SK-N-SH (cell line): ENCODE data around the gene RPS6KA1. TPM values are rescaled to one million over a fixed set of nuclear protein-coding genes. Genes with fewer than 3 reads are reported as not detected.

Experiments used
- CTCF ChIA-PET: fragments of 300-600, 350-600 bp; formaldehyde crosslinking; extraction: SDS; loops from one replicate; lab custom pipeline; 2021; lab: Yijun Ruan, JAX
- POLR2A ChIA-PET: fragments of 350-600 bp; sonication (Branson Sonifier 250); formaldehyde crosslinking; extraction: SDS; loops from one replicate; lab custom pipeline; 2020; ENCODE audit warnings: antibody characterized with exemption, inconsistent platforms; lab: Yijun Ruan, JAX
- DNase-seq: peaks from one replicate; pipeline ENCODE4 v3.0.0; 2012
- H2AFZ ChIP-seq: fragments of 200-600 bp; sonication (generic); 2 replicates; pipeline ENCODE4 v1.8.1; 2016; ENCODE audit warnings: antibody characterized with exemption, mild to moderate bottlenecking, low read depth
- H3F3A ChIP-seq: fragments of 200-600 bp; sonication (generic); replicated peaks from 2 replicates; pipeline ENCODE3; 2016; ENCODE audit warnings: antibody characterized with exemption, mild to moderate bottlenecking; ENCODE audit not compliant: insufficient read depth
- H3K27ac ChIP-seq, 2 experiments: fragments of 200-500 bp in 1 of 2; fragments of 200-600 bp in 1 of 2; sonication (Bioruptor generic) in 1 of 2; sonication (generic), shearing (Covaris generic) in 1 of 2; 2 replicates each; pipeline versions ENCODE4 v1.5.1 to v1.6.1; 2014 to 2016; ENCODE audit warnings: low read depth in 2 of 2, inconsistent platforms in 1 of 2, low read length in 1 of 2, mild to moderate bottlenecking in 1 of 2, mixed read lengths in 1 of 2
- H3K27me3 ChIP-seq: fragments of 200-600 bp; sonication (generic), shearing (Covaris generic); 2 replicates; pipeline ENCODE4 v1.6.1; 2016; ENCODE audit warnings: mixed run types; ENCODE audit not compliant: insufficient read depth
- H3K36me3 ChIP-seq, 2 experiments: fragments of 200-500 bp in 1 of 2; fragments of 200-600 bp in 1 of 2; sonication (Bioruptor generic) in 1 of 2; sonication (generic) in 1 of 2; replicated peaks in 1 of 2; 2 replicates each; pipeline versions ENCODE3 to v1.5.1; 2014 to 2016; ENCODE audit warnings: low read length in 1 of 2, mild to moderate bottlenecking in 1 of 2; ENCODE audit not compliant: insufficient read depth in 2 of 2, control insufficient read depth in 1 of 2
- H3K4me1 ChIP-seq, 2 experiments: fragments of 200-500 bp in 1 of 2; fragments of 200-600 bp in 1 of 2; sonication (Bioruptor generic) in 1 of 2; sonication (generic), shearing (Covaris generic) in 1 of 2; 2 replicates each; pipeline versions ENCODE4 v1.5.1 to v1.6.1; 2014 to 2016; ENCODE audit warnings: low read depth in 1 of 2, low read length in 1 of 2, mixed run types in 1 of 2; ENCODE audit not compliant: insufficient read depth in 2 of 2, control insufficient read depth in 1 of 2
- H3K4me2 ChIP-seq: fragments of 200-600 bp; sonication (generic), shearing (Covaris generic); 2 replicates; pipeline ENCODE4 v1.6.1; 2017; ENCODE audit warnings: mixed run types
- H3K4me3 ChIP-seq, 2 experiments: fragments of 200-500 bp in 1 of 2; fragments of 200-600 bp in 1 of 2; sonication (Bioruptor generic) in 1 of 2; sonication (generic), shearing (Covaris generic) in 1 of 2; 2 replicates each; pipeline versions ENCODE4 v1.5.1 to v1.8.1; 2014 to 2016; ENCODE audit warnings: low read depth in 2 of 2, inconsistent platforms in 1 of 2, low read length in 1 of 2, mild to moderate bottlenecking in 1 of 2, mixed read lengths in 1 of 2, moderate library complexity in 1 of 2
- H3K79me2 ChIP-seq: fragments of 200-600 bp; sonication (generic); 2 replicates; pipeline ENCODE4 v1.8.1; 2017; ENCODE audit warnings: mild to moderate bottlenecking; ENCODE audit not compliant: insufficient read depth
- H3K9ac ChIP-seq: fragments of 200-600 bp; sonication (generic); 2 replicates; pipeline ENCODE4 v1.6.1; 2017; ENCODE audit warnings: mixed run types
- H3K9me2 ChIP-seq: fragments of 200-600 bp; sonication (generic); 2 replicates; pipeline ENCODE4 v1.6.1; 2017; ENCODE audit warnings: mixed run types
- H3K9me3 ChIP-seq: fragments of 200-600 bp; sonication (generic); 2 replicates; pipeline ENCODE4 v1.6.1; 2017; ENCODE audit warnings: mixed run types, mild to moderate bottlenecking, moderate library complexity
- H4K20me1 ChIP-seq: fragments of 200-600 bp; sonication (generic); 2 replicates; pipeline ENCODE4 v1.6.1; 2017; ENCODE audit warnings: mild to moderate bottlenecking, mixed run types; ENCODE audit not compliant: insufficient read depth
- GATA2 ChIP-seq: sonication (generic); formaldehyde crosslinking; IDR thresholded peaks from 2 replicates; pipeline ENCODE4 v1.5.0; 2020; ENCODE audit warnings: mild to moderate bottlenecking, missing genetic modification reagents
- MAX ChIP-seq: IDR thresholded peaks from 2 replicates; pipeline ENCODE4 v1.4.0; 2012; ENCODE audit warnings: low read depth
- NFIC ChIP-seq: IDR thresholded peaks from 2 replicates; pipeline ENCODE4 v1.4.0; 2012; ENCODE audit warnings: borderline replicate concordance
- RCOR1 ChIP-seq: fragments of 150-350 bp; IDR thresholded peaks from 2 replicates; pipeline ENCODE4 v1.6.1; 2017; ENCODE audit warnings: antibody characterized with exemption, low read length
- RXRA ChIP-seq: IDR thresholded peaks from 2 replicates; pipeline ENCODE4 v1.4.0; 2012; ENCODE audit warnings: low read depth, mild to moderate bottlenecking, borderline replicate concordance
- TCF12 ChIP-seq: IDR thresholded peaks from 2 replicates; pipeline ENCODE4 v1.4.0; 2012
- TEAD4 ChIP-seq: IDR thresholded peaks from 2 replicates; pipeline ENCODE4 v1.4.0; 2012; ENCODE audit warnings: mild to moderate bottlenecking, borderline replicate concordance; ENCODE audit not compliant: insufficient read depth
- USF2 ChIP-seq: fragments of 150-350 bp; IDR thresholded peaks from 2 replicates; pipeline ENCODE4 v1.6.1; 2017; ENCODE audit warnings: antibody characterized with exemption, low read length, low read depth, borderline replicate concordance
- YY1 ChIP-seq: IDR thresholded peaks from 2 replicates; pipeline ENCODE4 v1.4.0; 2012; ENCODE audit warnings: low read depth, mild to moderate bottlenecking
- WGBS: methylation state at CpG from one replicate; pipeline ENCODE4 v1.1.6; 2017; ENCODE audit warnings: low lambda C conversion rate; 5-methylcytosine and 5-hydroxymethylcytosine counted together
- polyA plus RNA-seq, 3 experiments: library from polyadenylated mRNA; depleted of rRNA; stranded (reverse); fragments of >200 nt; gene quantifications; 2 replicates each; pipeline ENCODE4 v1.2.3, GENCODE V29; 2012
- TF ChIP-seq, protein P1 (sequence below): IDR thresholded peaks from 2 replicates; pipeline ENCODE4; 2012
- TF ChIP-seq, protein P2 (sequence below): fragments of 150-350 bp; IDR thresholded peaks from 2 replicates; pipeline ENCODE4 v1.6.1; 2016; ENCODE audit warnings: mild to moderate bottlenecking, low read depth, low read length
- TF ChIP-seq, protein P3 (sequence below): fragments of 200-600 bp; sonication (generic); IDR thresholded peaks from 2 replicates; pipeline ENCODE4 v1.6.1; 2017; ENCODE audit warnings: antibody characterized with exemption, mild to moderate bottlenecking, moderate library complexity

The RPS6KA1 gene
- polyA plus RNA-seq, 1 of the 3 experiments (the other 2 are of a cell fraction) = 9.7 TPM

- Histone ChIP-seq H3K4me2 (peak overlapping the region; percentile 70; the same call in 1 of the 2 replicates), H3K79me2 (no peaks in the 10 kb centered on the region)
- TF ChIP-seq TCF12 = no peak
- TF ChIP-seq GATA2 (CRISPR knock-in tag) = no peak
- TF ChIP-seq RXRA = no peak
- TF ChIP-seq, protein P1, sequence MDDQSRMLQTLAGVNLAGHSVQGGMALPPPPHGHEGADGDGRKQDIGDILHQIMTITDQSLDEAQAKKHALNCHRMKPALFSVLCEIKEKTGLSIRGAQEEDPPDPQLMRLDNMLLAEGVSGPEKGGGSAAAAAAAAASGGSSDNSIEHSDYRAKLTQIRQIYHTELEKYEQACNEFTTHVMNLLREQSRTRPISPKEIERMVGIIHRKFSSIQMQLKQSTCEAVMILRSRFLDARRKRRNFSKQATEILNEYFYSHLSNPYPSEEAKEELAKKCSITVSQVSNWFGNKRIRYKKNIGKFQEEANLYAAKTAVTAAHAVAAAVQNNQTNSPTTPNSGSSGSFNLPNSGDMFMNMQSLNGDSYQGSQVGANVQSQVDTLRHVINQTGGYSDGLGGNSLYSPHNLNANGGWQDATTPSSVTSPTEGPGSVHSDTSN = no peak
- TF ChIP-seq, protein P2, sequence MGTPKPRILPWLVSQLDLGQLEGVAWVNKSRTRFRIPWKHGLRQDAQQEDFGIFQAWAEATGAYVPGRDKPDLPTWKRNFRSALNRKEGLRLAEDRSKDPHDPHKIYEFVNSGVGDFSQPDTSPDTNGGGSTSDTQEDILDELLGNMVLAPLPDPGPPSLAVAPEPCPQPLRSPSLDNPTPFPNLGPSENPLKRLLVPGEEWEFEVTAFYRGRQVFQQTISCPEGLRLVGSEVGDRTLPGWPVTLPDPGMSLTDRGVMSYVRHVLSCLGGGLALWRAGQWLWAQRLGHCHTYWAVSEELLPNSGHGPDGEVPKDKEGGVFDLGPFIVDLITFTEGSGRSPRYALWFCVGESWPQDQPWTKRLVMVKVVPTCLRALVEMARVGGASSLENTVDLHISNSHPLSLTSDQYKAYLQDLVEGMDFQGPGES = no peak
- no peak for TF ChIP-seq USF2
- TF ChIP-seq, all 33 proteins: peak for 0
- POLR2A ChIA-PET = interaction anchor here (1.2 to 2.4 kb wide), 3 partner anchors 12 to 29 kb away, joined by 3 to 10 read pairs (median 4); no protein-coding TSS in a partner anchor
- CTCF ChIA-PET = interaction anchor here (1.4 to 5.4 kb wide), 3 partner anchors 9 to 259 kb away, joined by 5 to 41 read pairs (median 13); partner anchors contain the start of gene PIGV
- Histone ChIP-seq H3K27me3 (peaks cover 8% of the 10 kb centered on the region; the same call in 1 of the 2 replicates), H3K9me2 (no peaks in the 10 kb centered on the region), H3K4me1 (peaks cover 13 to 20% of the 10 kb centered on the region in 2 experiments; a peak in 2 of 4 replicates), H3K4me3 (peak overlapping the region; percentile 62 to 74), H3K27ac (peak overlapping the region in 1 of 2 experiments; percentile 40; a peak in 1 of 4 replicates), H4K20me1 (no peaks in the 10 kb centered on the region), H3F3A (no peaks in the 10 kb centered on the region), H3K9me3 (no peaks in the 10 kb centered on the region), H3K9ac (peak overlapping the region; percentile 52), H2AFZ (peak overlapping the region; percentile 96), H3K36me3 (no peaks in the 10 kb centered on the region)
- whole genome bisulfite sequencing = 0% methylated on average over 3 of the region's 19 CpGs
- DNase-seq = no peak
Observed at GRCh38 chr1:26529405-26529654, 231 bp upstream of the RPS6KA1 start.

DNA sequence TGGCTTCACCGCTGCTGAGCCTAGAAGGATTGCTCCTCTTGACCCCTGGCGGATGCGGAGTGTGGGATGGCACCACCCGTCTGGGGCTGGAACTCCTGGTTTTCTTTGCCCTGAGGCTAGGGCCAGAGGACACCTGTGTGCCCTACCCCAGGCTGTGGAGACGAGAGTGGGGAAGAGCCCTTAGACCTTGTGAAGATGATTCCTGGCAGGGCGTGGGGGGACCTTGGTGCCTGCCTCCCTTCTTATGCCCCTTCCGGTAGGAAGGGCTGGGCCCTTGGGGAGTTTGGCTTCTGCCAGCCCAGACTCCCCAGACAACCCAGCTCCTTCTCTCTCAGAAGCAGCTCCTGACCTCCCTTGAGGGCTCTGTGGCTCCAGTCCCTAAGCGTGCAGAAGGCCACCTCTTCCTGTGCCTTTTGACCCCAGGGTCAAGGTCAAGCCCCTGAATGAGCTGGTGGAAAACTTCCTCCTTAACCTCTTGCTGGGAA lies 891 bp downstream of the RPS6KA1 start:
- POLR2A ChIA-PET = interaction anchor here (1.1 to 2.4 kb wide), 3 partner anchors 21 to 59 kb away, joined by 4 to 10 read pairs (median 5); partner anchors contain the start of gene HMGN2
- H3K9ac ChIP-seq = peak overlapping the region; percentile 39; the same call in 1 of the 2 replicates
- 38% methylated on average over 2 of the region's 8 CpGs for WGBS

More for the DNA sequence above, 891 bp downstream of the RPS6KA1 start:
- Histone ChIP-seq H3K4me1 (peaks cover 13 to 20% of the 10 kb centered on the region in 2 experiments; a peak in 2 of 4 replicates), H3K79me2 (no peaks in the 10 kb centered on the region), H3K9me3 (no peaks in the 10 kb centered on the region), H2AFZ (peak overlapping the region; percentile 77; the same call in 1 of the 2 replicates), H3K36me3 (no peaks in the 10 kb centered on the region), H3K4me2 (peak overlapping the region; percentile 84), H3K27ac (no peak overlapping the region), H3F3A (no peaks in the 10 kb centered on the region), H4K20me1 (no peaks in the 10 kb centered on the region), H3K9me2 (no peaks in the 10 kb centered on the region), H3K27me3 (no peaks in the 10 kb centered on the region), H3K4me3 (peak overlapping the region; percentile 62 to 74)
- CTCF ChIA-PET = interaction anchor here (0.7 to 5.4 kb wide), 8 partner anchors 8 to 258 kb away, joined by 3 to 41 read pairs (median 5); partner anchors contain the start of genes HMGN2 and PIGV
- TF ChIP-seq TCF12 (no peak), GATA2 (CRISPR knock-in tag) (no peak), TEAD4 (no peak), MAX (no peak), YY1 (no peak), RCOR1 (no peak), RXRA (no peak), NFIC (no peak)
- TF ChIP-seq, protein P3, sequence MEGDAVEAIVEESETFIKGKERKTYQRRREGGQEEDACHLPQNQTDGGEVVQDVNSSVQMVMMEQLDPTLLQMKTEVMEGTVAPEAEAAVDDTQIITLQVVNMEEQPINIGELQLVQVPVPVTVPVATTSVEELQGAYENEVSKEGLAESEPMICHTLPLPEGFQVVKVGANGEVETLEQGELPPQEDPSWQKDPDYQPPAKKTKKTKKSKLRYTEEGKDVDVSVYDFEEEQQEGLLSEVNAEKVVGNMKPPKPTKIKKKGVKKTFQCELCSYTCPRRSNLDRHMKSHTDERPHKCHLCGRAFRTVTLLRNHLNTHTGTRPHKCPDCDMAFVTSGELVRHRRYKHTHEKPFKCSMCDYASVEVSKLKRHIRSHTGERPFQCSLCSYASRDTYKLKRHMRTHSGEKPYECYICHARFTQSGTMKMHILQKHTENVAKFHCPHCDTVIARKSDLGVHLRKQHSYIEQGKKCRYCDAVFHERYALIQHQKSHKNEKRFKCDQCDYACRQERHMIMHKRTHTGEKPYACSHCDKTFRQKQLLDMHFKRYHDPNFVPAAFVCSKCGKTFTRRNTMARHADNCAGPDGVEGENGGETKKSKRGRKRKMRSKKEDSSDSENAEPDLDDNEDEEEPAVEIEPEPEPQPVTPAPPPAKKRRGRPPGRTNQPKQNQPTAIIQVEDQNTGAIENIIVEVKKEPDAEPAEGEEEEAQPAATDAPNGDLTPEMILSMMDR = no peak
- no peak for DNase-seq
